NK-92 (cell line): ENCODE results near the gene MMRN2.

ENCODE experiments used
- DNase-seq: peaks from one replicate; lab custom pipeline; 2025; ENCODE audit not compliant: unreplicated experiment; lab: John Stamatoyannopoulos, UW

The MMRN2 gene

DNA sequence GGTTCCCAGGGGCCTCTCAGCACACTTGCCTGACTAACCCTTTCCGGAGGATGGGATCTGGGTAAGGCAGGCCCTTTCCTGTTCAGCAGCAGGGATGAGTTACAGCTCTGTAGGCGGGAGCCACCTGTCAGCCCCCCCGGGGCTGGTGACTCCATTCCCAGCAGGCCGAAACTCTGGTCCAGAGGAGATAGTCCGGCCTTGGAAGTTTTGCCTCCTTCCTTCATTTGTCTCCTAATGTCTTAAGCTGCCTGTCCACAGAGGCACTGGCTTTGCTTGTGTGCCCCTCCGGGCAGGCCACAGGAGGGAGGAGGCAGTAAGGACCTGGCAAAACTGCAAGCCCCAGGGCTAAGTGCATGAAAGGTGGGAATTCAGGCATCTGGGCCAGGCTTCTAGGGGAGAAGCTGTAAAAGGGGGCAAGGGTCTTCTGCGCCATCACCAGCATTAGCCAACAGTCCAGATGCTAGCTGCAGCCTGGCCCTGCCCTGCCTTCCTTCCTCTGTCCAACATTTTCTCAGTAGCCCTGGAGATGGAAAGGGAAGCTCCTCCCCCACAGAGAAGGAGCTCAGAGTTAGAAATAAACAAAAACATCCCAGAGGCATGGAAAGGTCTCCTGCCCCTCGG is 12.1 kb upstream of the MMRN2 start:
- no peak for DNase-seq

DNA sequence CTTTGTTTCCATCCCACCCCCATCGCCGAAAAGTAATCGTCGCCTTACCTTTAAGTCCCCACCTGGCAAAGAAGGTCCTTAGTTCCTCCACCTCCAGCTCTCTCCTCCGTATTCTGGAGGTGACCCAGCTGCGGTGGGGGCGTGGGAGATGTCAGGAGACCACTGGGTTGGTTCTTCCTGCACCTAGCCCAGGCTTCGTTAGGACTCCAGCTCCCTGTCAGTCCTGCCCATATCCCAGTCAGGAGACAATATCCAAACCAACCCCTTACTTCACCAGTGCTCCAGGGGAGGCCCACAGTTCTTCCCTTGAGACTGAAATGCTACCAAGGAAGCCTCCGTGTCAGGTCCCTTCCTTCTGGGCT is 11.6 kb upstream of the MMRN2 start:
- DNase-seq: no peak

DNA sequence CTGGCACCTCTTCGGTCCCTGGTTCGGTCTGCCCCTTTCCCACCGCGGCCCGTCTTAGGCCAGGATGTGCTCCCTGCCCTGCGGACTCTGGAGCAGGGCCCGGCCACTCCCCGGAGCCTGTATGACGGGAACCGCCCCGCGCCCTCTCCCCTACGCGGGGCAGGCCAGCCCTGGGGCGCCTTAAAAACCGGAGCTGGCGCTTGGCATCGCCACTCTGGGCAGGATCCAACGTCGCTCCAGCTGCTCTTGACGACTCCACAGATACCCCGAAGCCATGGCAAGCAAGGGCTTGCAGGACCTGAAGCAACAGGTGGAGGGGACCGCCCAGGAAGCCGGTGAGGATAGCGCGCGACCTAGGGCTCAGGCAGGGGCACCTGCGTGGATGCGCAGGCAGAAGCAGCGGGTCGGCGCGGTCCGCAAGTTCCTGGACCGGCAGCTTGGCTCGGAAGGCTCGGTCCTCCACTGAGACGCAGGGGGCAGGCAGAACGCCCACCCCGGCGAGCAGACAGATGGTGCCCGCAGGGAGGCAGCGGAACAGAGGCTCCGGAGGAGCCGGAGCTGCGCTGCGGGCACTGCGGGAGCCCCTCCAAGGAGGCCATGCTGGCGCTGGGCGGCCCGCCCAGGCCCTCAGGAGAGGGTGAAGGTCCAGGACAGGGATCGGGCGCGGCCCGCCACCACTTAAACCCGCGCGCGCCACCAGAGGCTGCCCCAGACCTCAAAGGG is 11.0 kb upstream of the MMRN2 start, which contains the start of gene ADIRF:
Gene ADIRF, plus strand, starts transcription at position 212 of the 723 bp plus-strand sequence. Its CDS starts 63 bp downstream, at position 275.
- DNase-seq: no peak

DNA sequence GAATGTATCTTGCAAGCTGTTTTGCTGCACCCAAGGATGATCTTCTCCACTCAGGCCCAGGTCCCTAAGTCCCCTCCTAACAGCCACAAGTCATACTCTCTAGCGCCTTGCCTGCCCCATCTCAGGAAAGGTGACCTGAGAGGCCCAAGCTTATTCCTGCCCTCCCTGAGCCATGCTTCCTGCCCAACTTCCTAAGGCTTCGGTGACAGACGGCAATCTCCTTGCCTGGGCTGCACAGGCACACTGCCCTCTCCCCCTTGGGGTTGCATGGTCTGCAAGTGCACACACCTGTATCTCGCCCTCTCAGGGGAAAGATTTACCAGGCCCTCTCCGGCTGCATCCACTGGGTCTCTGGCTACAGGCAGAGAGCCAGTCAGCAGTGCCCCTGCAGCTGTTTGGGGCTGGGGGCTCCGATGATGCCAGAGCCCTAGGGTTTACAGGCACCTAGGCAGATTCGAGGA is 10.1 kb upstream of the MMRN2 start:
- DNase-seq: no peak

DNA sequence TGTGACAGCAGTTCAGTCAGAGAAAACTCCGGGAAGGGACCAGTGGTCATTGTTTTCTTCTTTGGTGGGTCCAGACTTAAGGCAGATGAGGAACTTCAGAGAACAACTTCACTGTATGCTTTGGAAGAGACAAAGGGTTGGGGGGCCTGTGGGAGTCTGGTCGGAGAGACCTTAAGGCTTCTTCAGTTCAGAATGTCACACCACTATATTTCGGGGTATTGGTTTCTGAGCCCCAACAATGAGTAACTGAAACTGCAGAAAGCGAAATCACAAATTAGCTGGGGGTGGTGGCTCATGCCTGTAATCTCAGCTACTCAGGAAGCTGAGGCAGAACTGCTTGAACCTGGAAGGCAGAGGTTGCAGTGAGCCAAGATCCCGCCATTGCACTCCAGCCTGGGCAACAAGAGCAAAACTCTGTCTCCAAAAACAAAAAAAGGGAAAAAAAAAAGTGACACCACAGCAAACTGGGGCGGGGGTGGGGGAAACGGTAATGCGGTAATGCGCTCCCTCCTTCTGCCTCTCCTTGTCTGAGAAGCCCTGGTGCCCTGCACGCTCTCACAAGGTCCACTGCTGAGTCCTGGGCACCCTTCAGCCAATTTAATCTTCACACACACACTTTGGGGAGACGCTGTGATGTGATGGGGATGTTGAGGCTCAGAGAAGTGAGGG is 8.7 kb upstream of the MMRN2 start:
- DNase-seq: no peak

DNA sequence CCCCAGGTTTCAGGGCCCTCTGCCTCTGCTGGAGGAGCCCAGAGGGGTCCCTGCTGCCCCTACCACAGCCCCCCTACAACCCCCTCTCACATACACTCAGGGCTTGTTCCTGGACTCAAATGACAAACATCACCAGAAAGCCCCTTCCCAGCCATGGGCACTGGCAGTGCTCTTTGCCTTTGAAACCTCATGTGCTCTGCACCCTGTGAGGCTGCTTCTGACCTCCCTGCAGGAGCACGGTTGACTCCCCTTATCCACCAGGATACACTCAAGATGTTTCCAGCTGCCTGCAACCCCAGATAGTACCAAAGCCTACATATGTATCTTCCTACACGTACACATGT is 7.4 kb upstream of the MMRN2 start:
- DNase-seq: no peak

DNA sequence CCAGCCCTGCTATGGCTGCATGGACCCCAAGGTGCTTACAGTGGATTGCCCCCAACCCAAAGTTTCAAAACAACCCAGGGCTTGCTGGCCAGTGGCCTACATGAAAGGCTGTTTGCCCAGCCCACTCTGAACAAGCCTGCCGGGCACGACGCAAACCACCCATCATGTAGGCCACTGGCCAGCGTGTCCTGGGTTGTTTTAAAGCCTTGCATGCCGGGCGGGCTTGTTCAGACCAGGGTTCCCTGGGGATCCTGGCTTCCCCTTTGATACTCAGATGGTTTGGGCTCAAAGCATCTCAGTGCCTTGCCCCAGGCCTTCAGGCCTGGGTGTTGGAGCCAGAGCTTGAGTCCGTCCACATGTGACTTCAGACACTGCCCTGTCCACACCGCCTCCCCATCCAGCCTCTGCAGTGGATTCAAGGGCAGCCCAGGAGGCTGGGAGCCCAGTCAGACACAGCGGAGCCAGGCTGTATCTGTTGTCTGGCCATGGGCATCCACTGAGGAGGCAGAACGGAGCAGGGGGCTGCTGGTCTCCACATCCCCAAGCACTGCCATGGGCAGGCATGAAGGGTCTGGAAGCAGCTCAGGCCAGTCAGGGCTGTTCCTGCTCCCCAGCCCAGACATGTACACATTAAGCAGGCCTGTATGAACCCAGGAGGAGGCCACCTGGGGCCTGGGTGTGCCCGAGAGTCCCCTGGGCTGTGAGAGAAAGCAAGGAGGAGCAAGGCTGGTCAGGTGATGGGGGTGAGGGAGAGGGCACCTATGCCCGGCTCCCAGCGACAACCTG is 6.8 kb upstream of the MMRN2 start:
- DNase-seq: no peak

DNA sequence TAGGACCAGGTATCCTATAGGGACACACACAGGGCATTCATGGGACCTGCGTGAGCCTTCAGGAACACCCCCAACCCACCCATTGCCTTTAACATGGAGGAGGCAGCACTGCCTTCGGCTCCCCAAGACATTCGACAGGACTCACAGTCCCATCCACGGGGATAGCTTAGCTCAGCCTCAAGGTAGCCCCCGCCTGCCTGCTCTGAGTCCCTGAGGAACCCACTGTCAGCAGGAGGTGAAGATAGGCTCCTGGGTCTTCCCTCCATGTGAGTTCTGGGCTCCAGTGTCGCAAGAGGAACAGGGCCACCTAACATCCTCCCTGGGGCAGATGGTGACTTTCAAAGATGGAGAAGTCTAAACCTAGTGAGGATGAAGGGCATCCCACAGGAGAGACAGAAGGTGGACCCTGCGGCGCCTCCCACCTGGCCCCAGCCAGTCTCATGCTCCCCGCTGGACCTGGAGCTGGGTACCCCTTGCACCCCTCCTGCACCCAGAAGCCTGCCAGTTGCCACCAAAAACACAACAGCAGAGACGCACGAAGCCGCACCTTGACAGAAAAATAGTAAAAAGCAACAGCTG is 6.0 kb upstream of the MMRN2 start:
- no peak for DNase-seq

DNA sequence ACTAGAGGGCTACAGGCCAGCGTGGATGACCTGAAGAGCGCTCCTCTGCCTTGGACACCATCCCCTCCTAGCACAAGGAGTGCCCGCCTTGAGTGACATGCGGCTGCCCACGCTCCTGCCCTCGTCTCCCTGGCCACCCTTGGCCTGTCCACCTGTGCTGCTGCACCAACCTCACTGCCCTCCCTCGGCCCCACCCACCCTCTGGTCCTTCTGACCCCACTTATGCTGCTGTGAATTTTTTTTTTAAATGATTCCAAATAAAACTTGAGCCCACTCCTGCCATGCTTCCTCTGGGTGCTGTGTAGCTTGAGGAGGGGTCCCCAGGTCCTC is 5.5 kb upstream of the MMRN2 start:
- no peak for DNase-seq

DNA sequence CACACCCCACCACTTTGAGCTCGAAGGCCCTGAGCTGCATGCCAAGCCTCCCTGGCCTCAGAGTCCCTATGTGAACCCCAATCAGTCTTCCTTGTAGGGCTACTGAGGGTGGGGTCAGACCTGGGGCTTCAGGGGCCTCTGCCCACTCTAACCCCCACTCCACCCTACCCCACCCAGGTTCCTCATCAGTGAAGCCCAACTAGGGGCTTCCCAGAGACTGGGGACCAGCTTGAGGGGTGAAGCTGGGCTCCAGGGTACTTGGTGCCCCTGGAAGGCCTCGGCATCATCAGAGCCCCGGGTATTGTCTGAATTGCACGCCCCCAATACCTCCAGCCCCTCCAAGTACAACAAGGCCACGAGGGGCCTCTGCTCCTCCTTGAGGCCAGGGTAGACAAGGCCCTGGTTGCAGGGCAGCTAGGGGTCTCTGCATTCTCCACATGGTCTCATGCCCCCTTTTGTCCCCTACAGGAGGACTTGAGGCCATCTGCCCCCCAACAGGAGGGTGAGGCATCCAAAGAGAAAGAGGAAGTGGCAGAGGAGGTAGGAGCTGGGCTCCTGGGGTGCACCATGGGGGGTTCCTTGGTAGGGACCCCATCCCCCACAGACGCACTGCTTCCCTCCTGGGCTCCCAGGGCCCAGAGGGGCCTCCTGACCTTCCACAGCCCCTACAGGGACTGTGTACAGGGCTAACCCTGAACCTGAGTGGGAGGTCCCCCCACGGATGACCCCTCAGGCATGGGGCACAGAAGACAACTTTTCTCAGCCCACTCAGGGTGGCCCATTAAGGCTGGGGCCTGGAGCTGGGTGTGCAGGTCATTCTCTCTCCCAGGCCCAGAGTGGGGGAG is 4.9 kb upstream of the MMRN2 start:
- DNase-seq: no peak

DNA sequence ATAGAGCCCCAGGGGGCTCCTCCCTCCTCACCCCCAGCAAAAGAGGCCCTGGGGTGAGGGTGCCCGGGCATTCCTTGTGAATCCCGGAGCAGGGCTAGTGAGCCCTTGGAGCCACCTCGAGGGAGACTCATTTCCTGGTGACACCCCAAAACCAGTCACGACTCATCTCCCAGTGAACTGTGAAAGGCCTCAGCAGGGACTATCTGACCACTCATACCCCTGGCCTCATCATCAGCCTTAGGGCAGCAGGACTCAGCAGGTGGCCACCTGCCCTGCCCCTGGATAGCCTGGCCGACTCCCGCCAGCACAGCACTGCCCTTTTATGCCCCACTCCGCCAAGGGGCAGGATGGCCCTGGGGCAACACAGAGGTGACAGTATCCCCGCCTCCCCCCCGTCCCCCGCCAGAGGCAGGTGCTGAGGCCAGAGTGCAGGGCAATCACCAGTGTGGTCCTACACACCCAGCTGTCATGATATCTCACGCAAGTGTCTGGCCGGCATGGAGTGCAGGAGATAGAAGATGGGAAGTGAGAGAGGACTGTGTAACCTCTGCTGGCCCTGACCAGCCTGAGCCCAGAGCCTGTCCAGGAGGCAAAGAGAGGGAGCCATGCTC is 4.2 kb upstream of the MMRN2 start:
- no peak for DNase-seq

DNA sequence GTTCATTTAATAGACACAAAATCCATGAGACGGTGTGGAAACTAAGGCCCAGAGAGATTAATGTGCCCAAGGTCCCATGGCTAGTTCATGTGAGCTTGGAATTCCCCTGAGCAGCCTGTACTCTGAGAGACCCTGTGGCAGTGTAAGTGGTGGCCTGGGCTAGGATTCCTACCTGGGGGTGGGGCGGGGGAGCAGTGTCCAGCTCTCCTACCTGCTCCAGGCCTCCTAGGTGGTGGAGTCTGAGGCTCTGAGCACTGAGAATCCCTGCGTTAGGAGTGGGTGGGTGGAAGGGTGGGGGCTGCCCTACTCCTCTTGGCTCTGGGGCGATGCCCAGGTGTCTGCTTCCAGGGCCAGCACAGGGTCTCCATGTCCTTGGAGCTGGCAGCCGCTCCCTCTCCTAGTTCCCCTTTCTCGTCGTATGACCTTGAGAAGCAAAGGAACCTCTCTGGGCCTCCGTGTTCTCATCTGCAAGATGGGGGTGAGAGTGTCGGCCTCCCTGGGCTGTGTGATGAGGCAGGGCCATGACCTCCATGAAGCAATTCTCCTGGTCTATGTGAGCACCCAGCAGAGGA is 3.5 kb upstream of the MMRN2 start:
- no peak for DNase-seq

DNA sequence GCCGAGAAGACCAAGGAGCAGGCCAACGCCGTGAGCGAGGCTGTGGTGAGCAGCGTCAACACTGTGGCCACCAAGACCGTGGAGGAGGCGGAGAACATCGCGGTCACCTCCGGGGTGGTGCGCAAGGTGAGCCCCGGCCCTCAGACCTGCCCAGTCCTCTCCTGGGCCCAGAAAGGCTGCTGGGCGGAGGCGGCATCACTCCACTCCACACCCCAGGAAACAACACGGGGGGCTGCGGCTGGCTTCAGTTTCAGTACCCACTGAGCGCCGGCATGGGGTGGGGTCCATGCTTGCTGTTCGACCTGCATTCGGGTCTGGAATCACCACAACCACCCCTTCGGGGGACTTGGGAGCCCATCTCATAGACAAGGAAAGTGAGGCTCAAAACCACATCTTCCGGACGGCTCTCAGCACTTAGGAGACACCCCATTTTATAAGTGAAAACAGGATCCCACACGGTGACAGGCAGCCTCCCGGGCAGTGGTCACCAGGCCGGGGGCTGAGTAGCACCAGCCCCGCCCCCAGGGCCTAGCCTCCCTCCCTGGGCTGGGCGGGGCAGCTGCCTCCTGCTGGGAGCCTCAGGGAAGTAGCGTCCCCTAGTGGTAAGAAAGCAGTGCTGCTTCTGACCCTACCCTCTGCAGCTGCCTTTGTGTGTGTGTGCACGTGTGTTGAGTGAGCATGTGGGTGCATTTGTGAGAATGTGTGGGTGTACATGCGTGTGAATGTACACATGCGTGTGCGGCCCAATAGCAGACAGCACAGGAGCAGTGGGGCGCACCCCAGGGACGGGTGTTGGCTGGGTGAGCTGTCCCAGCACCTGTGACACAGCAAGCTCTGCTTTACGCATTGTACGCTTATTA is 2.8 kb upstream of the MMRN2 start:
- no peak for DNase-seq

DNA sequence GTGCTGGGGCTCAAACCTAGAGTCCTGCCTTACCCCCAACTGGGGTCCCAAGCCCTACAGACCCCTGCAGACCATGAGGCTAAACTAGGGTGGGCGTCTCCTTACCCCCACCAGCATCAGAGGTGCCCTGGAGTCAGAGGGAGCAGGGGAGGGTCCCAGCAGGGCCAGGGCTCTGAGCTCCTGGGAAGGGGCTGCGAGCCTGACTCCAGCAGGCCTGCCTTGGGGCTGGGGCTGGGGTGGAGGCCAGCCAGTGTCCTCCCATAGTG is 2.3 kb upstream of the MMRN2 start:
- DNase-seq: no peak

DNA sequence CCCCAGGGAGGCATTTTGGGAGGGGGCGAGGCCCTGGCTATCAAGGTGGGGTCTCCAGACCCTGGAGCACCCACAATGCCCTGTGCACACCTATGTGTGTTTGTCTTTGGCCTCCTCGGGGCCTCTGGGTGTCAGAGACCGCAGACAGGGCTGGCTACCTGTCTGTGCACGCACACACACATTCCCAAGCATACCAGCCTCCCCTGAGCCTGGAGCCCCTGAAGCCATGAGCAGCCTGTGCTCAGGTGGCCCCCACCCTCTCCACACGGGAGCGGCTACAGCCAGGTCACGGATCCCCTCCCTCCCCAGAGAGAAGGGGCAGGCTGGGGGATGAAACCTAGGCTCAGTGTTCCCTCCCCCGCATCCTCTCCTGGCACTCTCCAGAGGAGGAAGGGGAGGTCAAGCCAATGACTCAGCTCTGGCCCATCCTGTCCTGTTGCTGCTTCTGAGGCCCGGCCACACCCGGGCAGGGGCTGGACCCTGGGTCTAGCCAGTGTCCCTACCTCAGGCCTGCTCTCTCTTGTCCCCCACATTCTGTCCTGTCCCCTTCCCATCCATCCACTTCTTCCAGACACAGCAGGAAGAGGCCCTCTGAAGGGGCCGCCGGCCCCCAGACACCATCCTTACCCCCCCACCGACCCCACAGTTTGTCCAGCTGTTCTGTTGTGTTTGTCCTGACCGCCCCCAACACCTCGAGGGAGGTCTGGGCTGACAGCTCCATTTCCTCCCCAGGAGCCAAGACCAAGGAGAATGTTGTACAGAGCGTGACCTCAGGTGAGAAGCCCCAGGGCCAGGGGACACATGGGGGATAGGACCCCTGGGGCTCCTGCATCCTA is 1.7 kb upstream of the MMRN2 start:
- DNase-seq: no peak

DNA sequence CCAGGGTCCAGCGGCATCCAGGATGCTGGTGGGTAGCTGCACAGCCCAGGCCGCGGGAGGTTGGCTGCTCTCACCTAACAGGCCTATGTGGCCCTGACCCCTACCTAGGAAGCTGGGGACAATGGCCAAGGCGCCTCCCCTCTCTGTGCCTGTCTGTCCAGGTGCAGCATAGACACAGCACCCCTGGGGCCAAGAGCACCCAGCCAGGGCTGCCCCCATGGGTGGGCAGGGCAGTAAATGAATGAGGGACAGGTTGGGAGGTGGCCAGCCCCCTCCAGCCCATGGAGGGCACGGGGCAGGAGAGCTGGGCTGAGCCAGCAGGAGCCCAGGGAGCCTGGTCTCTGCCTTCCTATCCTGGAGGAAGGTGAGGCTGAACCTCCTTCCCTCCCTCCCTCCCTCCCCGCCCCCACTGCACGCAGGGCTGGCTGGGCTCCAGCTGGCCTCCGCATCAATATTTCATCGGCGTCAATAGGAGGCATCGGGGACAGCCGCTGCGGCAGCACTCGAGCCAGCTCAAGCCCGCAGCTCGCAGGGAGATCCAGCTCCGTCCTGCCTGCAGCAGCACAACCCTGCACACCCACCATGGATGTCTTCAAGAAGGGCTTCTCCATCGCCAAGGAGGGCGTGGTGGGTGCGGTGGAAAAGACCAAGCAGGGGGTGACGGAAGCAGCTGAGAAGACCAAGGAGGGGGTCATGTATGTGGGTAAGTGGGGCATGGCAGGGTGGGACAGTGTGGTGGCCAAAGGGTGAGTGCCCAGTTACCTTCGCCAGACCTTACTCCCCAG is 893 bp upstream of the MMRN2 start, which contains the start of gene SNCG:
Gene SNCG, plus strand, starts transcription at position 484 of the 785 bp plus-strand sequence. Its CDS starts 99 bp downstream, at position 583.
- DNase-seq: no peak

DNA sequence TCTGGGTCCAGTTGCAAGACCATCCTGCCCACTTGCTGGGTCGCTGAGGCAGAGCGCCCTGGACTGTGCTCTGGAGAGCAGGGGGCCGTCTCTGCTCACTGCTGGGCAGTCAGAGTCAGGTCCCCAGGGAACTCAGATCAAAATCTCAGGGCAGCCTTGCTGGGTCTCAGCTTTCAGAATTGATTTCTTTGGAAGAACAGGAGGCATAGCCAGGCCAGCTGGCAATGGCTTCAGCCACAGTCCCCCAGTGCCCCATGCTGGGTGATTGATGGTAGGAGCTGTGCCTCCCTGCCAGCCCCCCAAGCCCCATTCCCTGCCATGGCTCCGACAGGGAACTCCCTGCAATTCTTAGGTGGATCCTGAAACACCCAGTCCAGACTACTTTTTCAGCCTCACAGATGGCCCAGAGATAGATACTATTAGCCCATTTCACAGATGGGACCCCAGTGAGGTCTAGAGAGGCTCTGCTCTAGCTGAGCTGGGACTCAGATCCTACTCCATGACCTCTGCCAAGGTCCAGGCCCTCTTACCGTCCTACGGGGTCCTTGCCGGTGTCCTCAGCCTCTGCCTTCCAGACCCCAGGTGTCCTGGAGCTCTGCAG is 467 bp downstream of the MMRN2 start:
- DNase-seq: no peak
